Mucosa of gallbladder (tissue), 1 donor: ENCODE results near the gene ST13. TPM values are rescaled to one million over a fixed set of nuclear protein-coding genes. Genes with fewer than 3 reads are reported as not detected.
"Not testable (repeated sequence)": the region's sequence is repeated elsewhere in the genome, so short reads cannot be mapped to it uniquely, and the experiment has no call there.

Source experiments
- DNase-seq: peaks from one replicate; pipeline ENCODE4 v3.0.0-alpha.2; 2020; ENCODE audit warnings: low spot score
- total RNA-seq: library from RNA; stranded (reverse); gene quantifications from one replicate; pipeline ENCODE4 v1.2.1, GENCODE V29; 2021
- donor health status: DM: no; HTN: no; CAD: no.

ST13 gene
- total RNA-seq, 1 donor from 2014 or later, result 294 TPM

- no peak for DNase-seq
Measured at GRCh38 chr22:40838486-40838885, 18.0 kb downstream of the ST13 start.

- DNase-seq, result no peak
Measured at GRCh38 chr22:40834619-40835018, 21.8 kb downstream of the ST13 start.

GRCh38 chr22:40829131-40829530, 27.3 kb downstream of the ST13 start:
- DNase-seq, result no peak

- no peak for DNase-seq
Measured at GRCh38 chr22:40826984-40827741, 29.3 kb downstream of the ST13 start.

- not testable (repeated sequence) for DNase-seq
Measured at GRCh38 chr22:40826292-40826691, 30.1 kb downstream of the ST13 start.

- DNase-seq, result no peak
Measured at GRCh38 chr22:40823426-40823825, 33.0 kb downstream of the ST13 start.

- DNase-seq, result no peak
Measured at GRCh38 chr22:40819599-40820140, 36.8 kb downstream of the ST13 start.

- peak; percentile 84 for DNase-seq
Measured at GRCh38 chr22:40818747-40819598, 37.5 kb downstream of the ST13 start, which contains the start of gene SLC25A17. Gene SLC25A17 (minus strand): TSS chr22:40819346. CDS start chr22:40819248, 98 bp downstream.

- DNase-seq, result no peak
Measured at GRCh38 chr22:40818192-40818746, 38.2 kb downstream of the ST13 start.

GRCh38 chr22:40817737-40818136, 38.7 kb downstream of the ST13 start:
- DNase-seq, result no peak

GRCh38 chr22:40813912-40814315, 42.5 kb downstream of the ST13 start:
- DNase-seq, result no peak

- no peak for DNase-seq
Measured at GRCh38 chr22:40808018-40808841, 48.2 kb downstream of the ST13 start.

GRCh38 chr22:40806711-40807110, 49.7 kb downstream of the ST13 start:
- no peak for DNase-seq

- DNase-seq, result no peak
Measured at GRCh38 chr22:40805699-40806203, 50.7 kb downstream of the ST13 start.

GRCh38 chr22:40805239-40805638, 51.2 kb downstream of the ST13 start:
- DNase-seq, result no peak

- no peak for DNase-seq
Measured at GRCh38 chr22:40803321-40803720, 53.1 kb downstream of the ST13 start.

GRCh38 chr22:40799008-40799407, 57.4 kb downstream of the ST13 start:
- DNase-seq, result no peak

GRCh38 chr22:40797427-40797826, 59.0 kb downstream of the ST13 start:
- no peak for DNase-seq

GRCh38 chr22:40792451-40792850, 64.0 kb downstream of the ST13 start:
- no peak for DNase-seq

- no peak for DNase-seq
Measured at GRCh38 chr22:40791241-40791640, 65.2 kb downstream of the ST13 start.

GRCh38 chr22:40789131-40789530, 67.3 kb downstream of the ST13 start:
- DNase-seq, result no peak
